IMR-90 (cell line): ENCODE results near the gene PIGU. TPM values are rescaled to one million over a fixed set of nuclear protein-coding genes. Genes with fewer than 3 reads are reported as not detected.

ENCODE experiments used
- ATAC-seq: fragments of 200-7000 bp; cut with Tn5 transposase; 2 replicates; pipeline ENCODE4 v1.9.1; 2020; ENCODE audit warnings: low read depth, mild to moderate bottlenecking, moderate library complexity
- BruUV-seq: library from RNA; stranded (reverse); fragments of 400-500 nt; replicated peaks from 2 replicates; lab custom pipeline; 2021; lab: Mats Ljungman, UMichigan
- CTCF ChIA-PET: fragments of 300-600 bp; formaldehyde crosslinking; extraction: SDS; loops from one replicate; lab custom pipeline; 2021; ENCODE audit warnings: antibody characterized with exemption; lab: Yijun Ruan, JAX
- POLR2A ChIA-PET: fragments of 300-600 bp; sonication (Branson Sonifier 250); formaldehyde crosslinking; loops from one replicate; lab custom pipeline; 2022; ENCODE audit warnings: antibody characterized with exemption; ENCODE audit not compliant: unreplicated experiment; lab: Charles Lee
- DNase-seq: peaks from one replicate; pipeline ENCODE4 v3.0.0; 2013
- H2AFZ ChIP-seq: replicated peaks from 2 replicates; pipeline ENCODE3; 2013; ENCODE audit warnings: low read length, mild to moderate bottlenecking; ENCODE audit not compliant: poor library complexity
- H2AK5ac ChIP-seq: 2 replicates; pipeline ENCODE4 v1.6.1; 2013; ENCODE audit warnings: low read depth, low read length, inconsistent platforms
- H2AK9ac ChIP-seq: replicated peaks from 2 replicates; pipeline ENCODE3; 2013; ENCODE audit warnings: mild to moderate bottlenecking, low read depth, low read length, moderate library complexity; ENCODE audit not compliant: poor library complexity
- H2BK120ac ChIP-seq: 2 replicates; pipeline ENCODE4 v1.6.1; 2013; ENCODE audit warnings: low read depth, low read length, inconsistent platforms
- H2BK15ac ChIP-seq: 3 replicates; pipeline ENCODE4 v1.6.1; 2013; ENCODE audit warnings: low read depth, low read length, inconsistent platforms
- H2BK20ac ChIP-seq: 2 replicates; pipeline ENCODE4 v1.6.1; 2013; ENCODE audit warnings: low read depth, mild to moderate bottlenecking, inconsistent platforms, low read length, moderate library complexity
- H2BK5ac ChIP-seq: 2 replicates; pipeline ENCODE4 v1.6.1; 2013; ENCODE audit warnings: mild to moderate bottlenecking, low read depth, low read length, inconsistent platforms; ENCODE audit not compliant: poor library complexity, severe bottlenecking
- H3K14ac ChIP-seq: replicated peaks from 2 replicates; pipeline ENCODE4 v1.6.1; 2013; ENCODE audit warnings: low read depth, low read length, inconsistent platforms
- H3K18ac ChIP-seq: 2 replicates; pipeline ENCODE4 v1.6.1; 2013; ENCODE audit warnings: low read depth, low read length, control low read depth
- H3K23ac ChIP-seq: 2 replicates; pipeline ENCODE4 v1.6.1; 2013; ENCODE audit warnings: low read depth, low read length, inconsistent platforms
- H3K27ac ChIP-seq: 2 replicates; pipeline ENCODE4 v1.5.1; 2013; ENCODE audit warnings: mild to moderate bottlenecking, control low read depth, low read length; ENCODE audit not compliant: insufficient read depth
- H3K27me3 ChIP-seq: 2 replicates; pipeline ENCODE4 v1.6.1; 2013; ENCODE audit warnings: low read length; ENCODE audit not compliant: control insufficient read depth, insufficient read depth
- H3K36me3 ChIP-seq: 2 replicates; pipeline ENCODE4 v1.6.1; 2013; ENCODE audit warnings: low read length, mixed read lengths; ENCODE audit not compliant: control insufficient read depth, insufficient read depth
- H3K4ac ChIP-seq: 2 replicates; pipeline ENCODE4 v1.6.1; 2013; ENCODE audit warnings: low read depth, low read length, inconsistent platforms
- H3K4me1 ChIP-seq: 2 replicates; pipeline ENCODE4 v1.6.1; 2013; ENCODE audit warnings: low read length, mixed read lengths; ENCODE audit not compliant: control insufficient read depth, insufficient read depth
- H3K4me2 ChIP-seq: 2 replicates; pipeline ENCODE4 v1.6.1; 2013; ENCODE audit warnings: low read depth, mild to moderate bottlenecking, control low read depth, low read length, moderate library complexity
- H3K4me3 ChIP-seq: 2 replicates; pipeline ENCODE4 v1.5.1; 2013; ENCODE audit warnings: low read depth, mild to moderate bottlenecking, control low read depth, low read length, moderate library complexity; ENCODE audit not compliant: insufficient read depth
- H3K56ac ChIP-seq: 2 replicates; pipeline ENCODE4 v1.6.1; 2013; ENCODE audit warnings: low read length, inconsistent platforms; ENCODE audit not compliant: insufficient read depth; ENCODE audit errors: extremely low read depth
- H3K79me1 ChIP-seq, 2 experiments: 2 replicates each; pipeline ENCODE4 v1.6.1; 2013; ENCODE audit warnings: low read length in 2 of 2, inconsistent platforms in 1 of 2, low read depth in 1 of 2
- H3K9ac ChIP-seq: 2 replicates; pipeline ENCODE4 v1.6.1; 2013; ENCODE audit warnings: low read depth, low read length, control low read depth
- H3K9me1 ChIP-seq: 2 replicates; pipeline ENCODE4 v1.6.1; 2013; ENCODE audit warnings: low read length, inconsistent platforms; ENCODE audit not compliant: insufficient read depth
- H3K9me3 ChIP-seq: 2 replicates; pipeline ENCODE4 v1.6.1; 2013; ENCODE audit warnings: low read length; ENCODE audit not compliant: control insufficient read depth, insufficient read depth
- H4K20me1 ChIP-seq: 2 replicates; pipeline ENCODE4 v1.6.1; 2013; ENCODE audit warnings: low read length, inconsistent platforms; ENCODE audit not compliant: insufficient read depth
- H4K5ac ChIP-seq: 2 replicates; pipeline ENCODE4 v1.6.1; 2013; ENCODE audit warnings: mild to moderate bottlenecking, low read depth, low read length, control low read depth
- H4K8ac ChIP-seq, 2 experiments: 2 replicates each; pipeline ENCODE4 v1.6.1; 2013; ENCODE audit warnings: low read depth in 2 of 2, low read length in 2 of 2, control low read depth in 1 of 2, inconsistent platforms in 1 of 2
- H4K91ac ChIP-seq: 2 replicates; pipeline ENCODE4 v1.6.1; 2013; ENCODE audit warnings: low read depth, low read length, inconsistent platforms; ENCODE audit not compliant: insufficient read depth
- BHLHE40 ChIP-seq: fragments of 150-350 bp; IDR thresholded peaks from 2 replicates; pipeline ENCODE4 v1.6.1; 2016; ENCODE audit warnings: mild to moderate bottlenecking, low read depth, low read length
- CEBPB ChIP-seq: IDR thresholded peaks from 2 replicates; pipeline ENCODE4 v1.6.1; 2012; ENCODE audit warnings: low read depth, low read length, improper control_type of control experiment
- CHD1 ChIP-seq: IDR thresholded peaks from 2 replicates; pipeline ENCODE4 v1.6.1; 2012; ENCODE audit warnings: low read depth, low read length, improper control_type of control experiment
- FOS ChIP-seq: fragments of 150-350 bp; IDR thresholded peaks from 2 replicates; pipeline ENCODE4 v1.6.1; 2016; ENCODE audit warnings: low read depth, low read length
- MAFK ChIP-seq: IDR thresholded peaks from 2 replicates; pipeline ENCODE4 v1.6.1; 2012; ENCODE audit warnings: low read depth, low read length, improper control_type of control experiment
- MAZ ChIP-seq: IDR thresholded peaks from 2 replicates; pipeline ENCODE4 v1.6.1; 2012; ENCODE audit warnings: low read depth, mild to moderate bottlenecking, low read length, improper control_type of control experiment, moderate library complexity, borderline replicate concordance
- MXI1 ChIP-seq: IDR thresholded peaks from 2 replicates; pipeline ENCODE4 v1.6.1; 2012; ENCODE audit warnings: low read depth, mild to moderate bottlenecking, low read length, moderate library complexity, borderline replicate concordance
- NFE2L2 ChIP-seq: fragments of 150-350 bp; IDR thresholded peaks from 2 replicates; pipeline ENCODE4 v1.6.1; 2016; ENCODE audit warnings: low read depth, mild to moderate bottlenecking, low read length
- POLR2A ChIP-seq: IDR thresholded peaks from 2 replicates; pipeline ENCODE4 v1.6.1; 2012; ENCODE audit warnings: mild to moderate bottlenecking, low read depth, low read length
- RAD21 ChIP-seq: IDR thresholded peaks from 2 replicates; pipeline ENCODE4 v1.6.1; 2012; ENCODE audit warnings: low read length, improper control_type of control experiment
- RCOR1 ChIP-seq: IDR thresholded peaks from 2 replicates; pipeline ENCODE4 v1.6.1; 2012; ENCODE audit warnings: mild to moderate bottlenecking, low read length, improper control_type of control experiment; ENCODE audit not compliant: insufficient replicate concordance
- RFX5 ChIP-seq: IDR thresholded peaks from 2 replicates; pipeline ENCODE4 v1.8.0; 2012; ENCODE audit warnings: low read depth, mild to moderate bottlenecking, low read length, moderate library complexity
- SMC3 ChIP-seq: fragments of 150-350 bp; IDR thresholded peaks from 2 replicates; pipeline ENCODE4 v1.6.1; 2016; ENCODE audit warnings: low read depth, mild to moderate bottlenecking, antibody characterized with exemption, low read length, moderate library complexity
- WGBS, 2 experiments: methylation state at CpG; one replicate each; pipeline versions ENCODE4 v1.1.5 to v1.1.7; 2013; ENCODE audit warnings: missing lambda C conversion rate in 2 of 2; ENCODE audit not compliant: insufficient read length in 1 of 2; ENCODE audit errors: extremely low coverage in 2 of 2; 5-methylcytosine and 5-hydroxymethylcytosine counted together
- dilution Hi-C: fragments of 300-500 bp; cut with HindIII; formaldehyde crosslinking; loops from one replicate; pipeline ENCODE4 v1.14.3; 2018; ENCODE audit warnings: low sequenced_read_pairs; ENCODE audit not compliant: unreplicated experiment
- in situ Hi-C: fragments of 300-500 bp; cut with MboI; formaldehyde crosslinking; loops from 3 replicates; pipeline ENCODE4 v1.14.3; 2019; ENCODE audit warnings: low sequenced_read_pairs, inconsistent platforms, mixed read lengths
- intact Hi-C: fragments of 100-400 bp; cut with micrococcal nuclease; formaldehyde crosslinking; loops from 2 replicates; pipeline ENCODE4 v1.10.0; 2022
- polyA plus RNA-seq, 3 experiments: library from polyadenylated mRNA; depleted of rRNA; stranded (reverse); fragments of >200 nt; gene quantifications; 2 replicates each; pipeline ENCODE4 v1.2.3, GENCODE V29; 2012; ENCODE audit warnings: low replicate concordance in 1 of 3
- total RNA-seq: library from RNA; depleted of rRNA; stranded (reverse); fragments of >200 nt; gene quantifications from 2 replicates; pipeline ENCODE4 v1.2.3, GENCODE V29; 2012
- TF ChIP-seq, protein P1 (sequence below): fragments of 150-350 bp; IDR thresholded peaks from 2 replicates; pipeline ENCODE4 v1.6.1; 2017; ENCODE audit warnings: mild to moderate bottlenecking, antibody characterized with exemption, low read length, low read depth
- TF ChIP-seq, protein P2 (sequence below): fragments of 150-350 bp; IDR thresholded peaks from 2 replicates; pipeline ENCODE4 v1.6.1; 2016; ENCODE audit warnings: low read depth, mild to moderate bottlenecking, low read length, moderate library complexity, borderline replicate concordance

PIGU gene
- total and polyA plus RNA-seq, 2 of the 4 experiments (the other 2 are of a cell fraction), result 11.1 to 31.1 TPM

DNA sequence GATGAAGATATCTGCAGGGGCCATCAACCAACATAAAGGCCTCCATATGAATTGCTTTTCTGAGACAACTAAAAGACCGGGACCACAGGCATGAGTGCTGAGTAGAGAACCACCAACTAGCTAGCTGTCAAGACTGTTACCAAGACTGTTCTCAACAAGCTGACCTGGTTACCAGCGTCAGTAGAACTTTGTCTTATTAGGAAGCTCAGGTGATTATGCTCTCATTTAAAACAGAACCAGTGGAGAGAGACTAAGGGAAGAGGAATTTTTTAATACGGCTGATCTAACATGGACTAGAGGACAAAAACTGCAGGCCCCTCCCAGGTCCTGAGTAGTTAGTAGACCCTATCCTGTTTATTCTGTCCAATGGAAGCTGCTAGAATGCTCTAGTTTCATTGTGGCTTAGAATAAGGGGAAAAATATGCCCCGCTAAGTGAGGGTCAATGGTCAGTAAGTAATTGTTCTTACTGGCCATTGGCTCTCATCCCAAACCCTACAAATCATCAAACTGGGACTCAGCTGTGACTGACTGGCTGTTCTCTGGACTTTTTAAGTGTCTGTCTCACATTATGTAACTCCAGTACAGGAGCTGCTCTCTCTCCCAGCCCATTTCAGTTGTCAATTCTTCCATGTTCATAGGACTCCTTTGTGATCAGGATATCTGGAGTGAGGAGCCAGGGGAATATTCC is 164.5 kb downstream of the PIGU start:
- ATAC-seq (no peak), DNase-seq (peak; percentile 34)
- in situ Hi-C loops (no loop called here), intact Hi-C loops (no loop called here), dilution Hi-C loops (no loop called here)
- Histone ChIP-seq H3K79me1 (peaks cover 15 to 49% of the 10 kb centered on the region in 2 experiments), H3K4me3 (no peak overlapping the region), H4K91ac (no peak overlapping the region), H3K4ac (no peak overlapping the region), H3K56ac (no peak overlapping the region), H2BK20ac (no peak overlapping the region), H3K4me2 (no peak overlapping the region), H4K20me1 (no peaks in the 10 kb centered on the region), H3K9me3 (no peaks in the 10 kb centered on the region), H3K27ac (no peak overlapping the region), H3K4me1 (peaks cover 7% of the 10 kb centered on the region; the same call in 1 of the 2 replicates), H3K9me1 (peaks cover 8% of the 10 kb centered on the region), H2AK5ac (no peak overlapping the region), H4K5ac (no peak overlapping the region), H3K23ac (no peak overlapping the region), H2BK15ac (no peak overlapping the region), H3K27me3 (no peaks in the 10 kb centered on the region), H3K14ac (0 out of 2 replicates have a peak overlapping the region, but pooled peaks have one; percentile 12), H3K18ac (no peak overlapping the region), H2BK5ac (no peak overlapping the region), H2AFZ (no peak overlapping the region), H2BK120ac (no peak overlapping the region), H3K9ac (no peak overlapping the region), H2AK9ac (no peak overlapping the region), H4K8ac (no peak overlapping the region), H3K36me3 (peaks cover 16% of the 10 kb centered on the region)
- ChIA-PET POLR2A (no interaction called here), CTCF (no interaction called here)
- TF ChIP-seq RFX5 (no peak), CEBPB (no peak), CHD1 (no peak), SMC3 (no peak), MAFK (no peak), NFE2L2 (no peak), MAZ (no peak), BHLHE40 (no peak), FOS (no peak), RCOR1 (no peak), RAD21 (no peak), POLR2A (no peak), MXI1 (no peak)
- TF ChIP-seq, protein P1, sequence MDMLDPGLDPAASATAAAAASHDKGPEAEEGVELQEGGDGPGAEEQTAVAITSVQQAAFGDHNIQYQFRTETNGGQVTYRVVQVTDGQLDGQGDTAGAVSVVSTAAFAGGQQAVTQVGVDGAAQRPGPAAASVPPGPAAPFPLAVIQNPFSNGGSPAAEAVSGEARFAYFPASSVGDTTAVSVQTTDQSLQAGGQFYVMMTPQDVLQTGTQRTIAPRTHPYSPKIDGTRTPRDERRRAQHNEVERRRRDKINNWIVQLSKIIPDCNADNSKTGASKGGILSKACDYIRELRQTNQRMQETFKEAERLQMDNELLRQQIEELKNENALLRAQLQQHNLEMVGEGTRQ, result no peak
- TF ChIP-seq, protein P2, sequence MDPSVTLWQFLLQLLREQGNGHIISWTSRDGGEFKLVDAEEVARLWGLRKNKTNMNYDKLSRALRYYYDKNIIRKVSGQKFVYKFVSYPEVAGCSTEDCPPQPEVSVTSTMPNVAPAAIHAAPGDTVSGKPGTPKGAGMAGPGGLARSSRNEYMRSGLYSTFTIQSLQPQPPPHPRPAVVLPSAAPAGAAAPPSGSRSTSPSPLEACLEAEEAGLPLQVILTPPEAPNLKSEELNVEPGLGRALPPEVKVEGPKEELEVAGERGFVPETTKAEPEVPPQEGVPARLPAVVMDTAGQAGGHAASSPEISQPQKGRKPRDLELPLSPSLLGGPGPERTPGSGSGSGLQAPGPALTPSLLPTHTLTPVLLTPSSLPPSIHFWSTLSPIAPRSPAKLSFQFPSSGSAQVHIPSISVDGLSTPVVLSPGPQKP, result no peak
- no TSS peak for BruUV-seq
- 100% methylated on average over 1 of the region's 4 CpGs; no CpG with 5 or more reads in 1 of the 2 experiments for WGBS, 2 experiments
